Endodermal cell (in vitro differentiated cells): ENCODE results near the gene RHBG. TPM values are rescaled to one million over a fixed set of nuclear protein-coding genes. Genes with fewer than 3 reads are reported as not detected.
A peak's percentile ranks its signal among the peaks of the same experiment; 100 is the strongest.

Experiments
- DNase-seq: peaks from one replicate; pipeline ENCODE4 v3.0.0-alpha.2; 2017
- H3K27ac ChIP-seq: 2 replicates; pipeline ENCODE4 v1.5.1; 2013; ENCODE audit warnings: mild to moderate bottlenecking, low read depth, low read length, moderate library complexity
- H3K27me3 ChIP-seq: 2 replicates; pipeline ENCODE4 v1.6.1; 2013; ENCODE audit warnings: mild to moderate bottlenecking, low read length, moderate library complexity; ENCODE audit not compliant: insufficient read depth, control insufficient read depth, poor library complexity, severe bottlenecking
- H3K36me3 ChIP-seq: 2 replicates; pipeline ENCODE4 v1.7.0; 2013; ENCODE audit warnings: mild to moderate bottlenecking, low read length, moderate library complexity; ENCODE audit not compliant: control insufficient read depth, insufficient read depth
- H3K4me1 ChIP-seq: one replicate; pipeline ENCODE4 v1.7.0; 2013; ENCODE audit warnings: low read length; ENCODE audit not compliant: control insufficient read depth, insufficient read depth
- H3K4me3 ChIP-seq: 2 replicates; pipeline ENCODE4 v1.5.1; 2013; ENCODE audit warnings: mild to moderate bottlenecking, low read length, moderate library complexity
- H3K9ac ChIP-seq: 2 replicates; pipeline ENCODE4 v1.6.1; 2013; ENCODE audit warnings: mild to moderate bottlenecking, low read length, moderate library complexity; ENCODE audit not compliant: poor library complexity, severe bottlenecking; ENCODE audit errors: extremely low read depth
- H3K9me3 ChIP-seq: 2 replicates; pipeline ENCODE4 v1.6.1; 2013; ENCODE audit warnings: mild to moderate bottlenecking, low read length, moderate library complexity; ENCODE audit not compliant: control insufficient read depth
- H3K27ac Mint-ChIP-seq: 2 replicates; pipeline ENCODE4 v1.8.0; 2020; ENCODE audit warnings: mixed read lengths
- H3K27me3 Mint-ChIP-seq: 2 replicates; pipeline ENCODE4 v1.8.0; 2021; ENCODE audit warnings: mild to moderate bottlenecking, mixed read lengths; ENCODE audit not compliant: insufficient read depth
- H3K36me3 Mint-ChIP-seq: 2 replicates; pipeline ENCODE4 v1.8.0; 2020; ENCODE audit warnings: low read depth, mixed read lengths
- H3K4me1 Mint-ChIP-seq: 2 replicates; pipeline ENCODE4 v1.8.0; 2020; ENCODE audit warnings: mixed read lengths
- H3K4me3 Mint-ChIP-seq: 2 replicates; pipeline ENCODE4 v1.8.0; 2020; ENCODE audit warnings: mild to moderate bottlenecking, moderate library complexity, mixed read lengths
- H3K9me3 Mint-ChIP-seq: 2 replicates; pipeline ENCODE4 v1.8.0; 2020; ENCODE audit warnings: mild to moderate bottlenecking, mixed read lengths
- CTCF ChIP-seq: fragments of 200-600 bp; sonication (generic); conservative IDR thresholded peaks from 2 replicates; pipeline ENCODE4 v1.5.0; 2021; ENCODE audit warnings: antibody characterized with exemption, mild to moderate bottlenecking
- whole genome bisulfite sequencing, 2 experiments: methylation state at CpG; one replicate each; pipeline versions ENCODE4 v1.1.5 to v1.1.7; 2013; ENCODE audit warnings: missing lambda C conversion rate in 2 of 2, mixed read lengths in 1 of 2; ENCODE audit not compliant: insufficient coverage in 1 of 2, insufficient read length in 1 of 2; 5-methylcytosine and 5-hydroxymethylcytosine counted together
- total RNA-seq, 2 donors: library from RNA; stranded (reverse); fragmentation: NEBNext Ultra II Directional in 1 of 2; extraction: Animal tissue kit (Norgen Biotek cat#: 25700) in 1 of 2; gene quantifications; 2 replicates in 1 of 2; 3 replicates in 1 of 2; pipeline ENCODE4 v1.2.1, GENCODE V29; 2021

RHBG gene
- total RNA-seq, 2 donors from 2014 or later = 3.9 to 4.0 TPM

GRCh38 chr1:156406251-156406650 is 37.2 kb downstream of the RHBG start:
- H3K9me3 Mint-ChIP-seq = no peaks in the 10 kb centered on the region
- H3K9ac ChIP-seq = no peak overlapping the region
- H3K4me1 Mint-ChIP-seq = peaks cover 5% of the 10 kb centered on the region
- no peaks in the 10 kb centered on the region for H3K9me3 ChIP-seq
- H3K27ac ChIP-seq = no peak overlapping the region
- no peaks in the 10 kb centered on the region for H3K4me1 ChIP-seq
- DNase-seq = no peak
- H3K4me3 ChIP-seq = no peak overlapping the region
- 85 to 100% methylated on average over 2 to 6 of the region's 6 CpGs for WGBS, 2 experiments
- H3K36me3 ChIP-seq = peaks cover 7% of the 10 kb centered on the region
- H3K27me3 Mint-ChIP-seq = peaks cover 13% of the 10 kb centered on the region
- no peak overlapping the region for H3K27ac Mint-ChIP-seq
- no peak for TF ChIP-seq CTCF
- peaks cover 5% of the 10 kb centered on the region for H3K36me3 Mint-ChIP-seq
- peaks cover 4% of the 10 kb centered on the region for H3K27me3 ChIP-seq
- no peak overlapping the region for H3K4me3 Mint-ChIP-seq

GRCh38 chr1:156407344-156407743 is 38.3 kb downstream of the RHBG start:
- Mint-ChIP-seq H3K27ac (no peak overlapping the region), H3K36me3 (peaks cover 5% of the 10 kb centered on the region), H3K4me3 (no peak overlapping the region), H3K9me3 (no peaks in the 10 kb centered on the region), H3K4me1 (no peaks in the 10 kb centered on the region), H3K27me3 (peaks cover 11% of the 10 kb centered on the region)
- Histone ChIP-seq H3K27me3 (peaks cover 4% of the 10 kb centered on the region), H3K9ac (no peak overlapping the region), H3K27ac (no peak overlapping the region), H3K4me3 (no peak overlapping the region), H3K4me1 (no peaks in the 10 kb centered on the region), H3K36me3 (peaks cover 7% of the 10 kb centered on the region), H3K9me3 (no peaks in the 10 kb centered on the region)
- no peak for TF ChIP-seq CTCF
- WGBS, 2 experiments = 90 to 100% methylated on average over 1 to 6 of the region's 6 CpGs
- peak; percentile 76 for DNase-seq

GRCh38 chr1:156407760-156408159 is 38.7 kb downstream of the RHBG start:
- Mint-ChIP-seq H3K27me3 (peaks cover 9% of the 10 kb centered on the region), H3K27ac (no peak overlapping the region), H3K4me3 (no peak overlapping the region), H3K4me1 (no peaks in the 10 kb centered on the region), H3K36me3 (peaks cover 5% of the 10 kb centered on the region), H3K9me3 (no peaks in the 10 kb centered on the region)
- no peak for TF ChIP-seq CTCF
- H3K36me3 ChIP-seq = peaks cover 7% of the 10 kb centered on the region
- no peaks in the 10 kb centered on the region for H3K4me1 ChIP-seq
- no peaks in the 10 kb centered on the region for H3K9me3 ChIP-seq
- no peak overlapping the region for H3K27ac ChIP-seq
- no peak overlapping the region for H3K9ac ChIP-seq
- WGBS, 2 experiments = 92 to 93% methylated on average over 9 to 10 of the region's 10 CpGs
- peaks cover 4% of the 10 kb centered on the region for H3K27me3 ChIP-seq
- DNase-seq = no peak
- H3K4me3 ChIP-seq = no peak overlapping the region
